CD4-positive, CD25-positive, alpha-beta regulatory T cell (primary cell): ENCODE results near the gene ALG5. TPM values are rescaled to one million over a fixed set of nuclear protein-coding genes. Genes with fewer than 3 reads are reported as not detected.

ENCODE experiments used
- ATAC-seq, 2 donors: fragments of 150-1000 bp; cut with Tn5 transposase; one replicate each; pipeline ENCODE4 v1.10.0; 2021; ENCODE audit warnings: low read depth in 2 of 2, moderate number of reproducible peaks in 2 of 2, moderate library complexity in 1 of 2
- DNase-seq, 3 donors: peaks; one replicate each; pipeline versions ENCODE4 v3.0.0 to v3.0.0-alpha.2; 2012 to 2022; ENCODE audit warnings: mixed read lengths in 1 of 3
- H3K27ac ChIP-seq: one replicate; pipeline ENCODE4 v1.7.0; 2013; ENCODE audit warnings: mild to moderate bottlenecking, low read length; ENCODE audit not compliant: insufficient read depth, poor library complexity, severe bottlenecking
- H3K27me3 ChIP-seq: one replicate; pipeline ENCODE4 v1.7.0; 2013; ENCODE audit warnings: low read length; ENCODE audit not compliant: control insufficient read depth, insufficient read depth
- H3K36me3 ChIP-seq: one replicate; pipeline ENCODE4 v1.7.0; 2013; ENCODE audit warnings: mild to moderate bottlenecking, low read length, moderate library complexity; ENCODE audit not compliant: control insufficient read depth, insufficient read depth
- H3K4me1 ChIP-seq: 2 replicates; pipeline ENCODE4 v1.7.0; 2013; ENCODE audit warnings: mild to moderate bottlenecking, low read length; ENCODE audit not compliant: insufficient read depth, control insufficient read depth, poor library complexity, severe bottlenecking
- H3K4me3 ChIP-seq: one replicate; pipeline ENCODE4 v1.7.0; 2013; ENCODE audit warnings: low read depth, mild to moderate bottlenecking, low read length, moderate library complexity
- H3K9me3 ChIP-seq, 2 experiments: 1 replicate in 1 of 2; 2 replicates in 1 of 2; pipeline ENCODE4 v1.7.0; 2013; ENCODE audit warnings: low read length in 2 of 2, mild to moderate bottlenecking in 1 of 2, moderate library complexity in 1 of 2; ENCODE audit not compliant: control insufficient read depth in 2 of 2
- H3K27ac Mint-ChIP-seq, 3 donors: one replicate each; pipeline ENCODE4 v1.8.0; 2020 to 2022; ENCODE audit warnings: mild to moderate bottlenecking in 3 of 3, mixed read lengths in 3 of 3, moderate library complexity in 2 of 3
- H3K27me3 Mint-ChIP-seq: one replicate; pipeline ENCODE4 v1.8.0; 2022; ENCODE audit warnings: mild to moderate bottlenecking, mixed read lengths
- H3K36me3 Mint-ChIP-seq: one replicate; pipeline ENCODE4 v1.8.0; 2020; ENCODE audit warnings: mixed read lengths
- H3K4me1 Mint-ChIP-seq, 4 donors: one replicate each; pipeline ENCODE4 v1.8.0; 2020 to 2022; ENCODE audit warnings: mixed read lengths in 4 of 4, mild to moderate bottlenecking in 1 of 4
- H3K4me3 Mint-ChIP-seq, 4 donors: one replicate each; pipeline ENCODE4 v1.8.0; 2020 to 2022; ENCODE audit warnings: mild to moderate bottlenecking in 4 of 4, mixed read lengths in 4 of 4, moderate library complexity in 3 of 4
- H3K9me3 Mint-ChIP-seq, 7 donors: one replicate each; pipeline ENCODE4 v1.8.0; 2020 to 2022; ENCODE audit warnings: mixed read lengths in 7 of 7, mild to moderate bottlenecking in 3 of 7, moderate library complexity in 2 of 7
- polyA plus RNA-seq, 4 donors: library from polyadenylated mRNA; unstranded; fragments of 300-500 nt; fragmentation: Illumina TruSeq; gene quantifications; one replicate each; pipeline ENCODE4 v1.2.3, GENCODE V29; 2021
- total RNA-seq: library from RNA; stranded (reverse); gene quantifications from one replicate; pipeline ENCODE4 v1.2.3, GENCODE V29; 2022

Gene ALG5
- total and polyA plus RNA-seq, 5 donors from 2014 or later, result 20.1 to 97.7 (median 76.6) TPM

DNA sequence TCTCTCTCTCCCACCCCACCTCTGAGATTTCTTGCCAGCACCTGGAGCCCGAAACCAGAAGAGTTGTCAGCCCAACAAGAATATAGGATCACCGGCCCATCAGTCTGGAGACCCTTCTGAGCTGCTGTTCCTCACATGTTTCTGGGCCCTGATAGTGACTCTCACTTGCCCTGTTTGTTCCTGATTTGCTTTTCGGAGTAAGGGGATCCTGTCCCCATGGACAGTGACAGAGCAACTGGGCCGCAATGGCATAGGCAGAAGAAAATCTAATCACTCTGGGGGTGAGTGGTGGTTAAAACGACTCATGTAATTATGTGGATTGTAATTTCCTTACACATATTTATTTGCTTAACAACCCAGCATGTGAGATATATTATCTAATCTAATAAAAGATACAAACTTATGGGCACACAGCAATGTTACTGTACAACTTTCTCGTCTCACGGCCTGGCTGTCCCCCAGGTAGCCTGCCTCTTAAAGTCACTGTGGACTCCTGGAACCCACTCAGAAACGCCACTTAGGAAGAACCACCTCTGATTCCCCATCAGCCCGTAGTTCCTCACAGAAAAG lies 78.4 kb downstream of the ALG5 start:
- no peak for ATAC-seq
- no peak overlapping the region for H3K27ac Mint-ChIP-seq

DNA sequence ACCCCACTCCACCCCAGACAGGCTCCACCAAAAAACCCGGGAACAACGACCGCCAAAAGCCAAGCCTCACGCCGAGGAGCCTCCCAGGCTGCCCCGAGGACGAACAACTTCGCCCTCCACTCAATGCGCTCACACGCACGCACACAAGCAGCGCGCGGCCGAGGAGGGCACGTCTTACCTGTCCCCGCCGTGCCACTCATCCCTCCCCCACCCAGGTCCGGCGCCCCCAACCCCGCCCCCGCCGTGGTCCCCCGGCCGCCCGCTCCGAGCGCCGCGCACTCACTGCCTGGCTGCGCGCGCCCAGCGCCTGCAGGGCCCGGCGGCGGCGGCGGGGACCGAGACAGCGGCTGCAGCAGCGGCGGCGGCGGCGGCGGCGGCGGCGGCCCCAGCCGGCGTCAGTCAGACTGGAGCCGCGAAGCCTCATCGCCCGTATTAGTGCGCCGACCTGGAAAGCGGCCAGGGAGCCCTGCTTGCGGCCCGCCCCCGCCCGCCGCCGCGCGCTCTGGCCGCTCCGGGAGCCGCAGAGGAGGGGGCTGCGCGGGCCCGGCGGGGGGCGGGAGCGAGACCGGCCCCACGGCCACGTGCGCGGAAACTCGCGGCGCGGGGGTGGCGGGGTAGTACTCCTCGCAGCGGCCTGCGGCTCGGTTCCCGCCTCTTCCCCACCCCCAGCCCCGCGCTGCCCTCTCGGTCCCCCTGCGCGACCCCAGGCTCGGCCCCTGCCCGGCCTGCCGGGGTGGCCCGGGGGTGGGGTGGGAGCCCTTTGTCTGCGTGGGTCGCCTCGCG lies 79.1 kb downstream of the ALG5 start, which contains the start of gene SMAD9:
Gene SMAD9, minus strand, starts transcription at position 406 of the 783 bp plus-strand sequence. CDS start 40,549 bp downstream, outside the sequence.
- Mint-ChIP-seq H3K27ac (no peak within 1 kb of the TSS), H3K4me1 (peaks cover 0 to 14% (median 0%) of the 10 kb centered on the region in 4 donors), H3K27me3 (peaks cover 71% of the 10 kb centered on the region), H3K36me3 (no peaks in the 10 kb centered on the region), H3K4me3 (peak within 1 kb of the TSS; percentile 29 to 79 (median 62)), H3K9me3 (peaks cover 0 to 3% (median 0%) of the 10 kb centered on the region in 7 donors)
- no peak within 1 kb of the TSS for H3K27ac ChIP-seq
- no peak within 1 kb of the TSS for H3K4me3 ChIP-seq
- no peaks in the 10 kb centered on the region for H3K9me3 ChIP-seq
- H3K36me3 ChIP-seq, result no peaks in the 10 kb centered on the region
- peaks cover 6% of the 10 kb centered on the region for H3K4me1 ChIP-seq
- ATAC-seq (peak; percentile 28 to 42), DNase-seq (peak in 1 of 3 donors; percentile 3)
- H3K27me3 ChIP-seq, result peaks cover 41% of the 10 kb centered on the region

More for the DNA sequence above, 78.4 kb downstream of the ALG5 start:
- H3K9me3 Mint-ChIP-seq, result peaks cover 0 to 3% (median 0%) of the 10 kb centered on the region in 7 donors
- H3K27ac ChIP-seq, result no peak overlapping the region
- peaks cover 0 to 14% (median 0%) of the 10 kb centered on the region in 4 donors for H3K4me1 Mint-ChIP-seq
- H3K4me1 ChIP-seq, result peaks cover 6% of the 10 kb centered on the region
- H3K36me3 Mint-ChIP-seq, result no peaks in the 10 kb centered on the region
- H3K27me3 ChIP-seq, result peaks cover 39% of the 10 kb centered on the region
- peak overlapping the region; percentile 29 to 79 (median 62) for H3K4me3 Mint-ChIP-seq
- no peak overlapping the region for H3K4me3 ChIP-seq
- no peaks in the 10 kb centered on the region for H3K9me3 ChIP-seq
- peaks cover 67% of the 10 kb centered on the region for H3K27me3 Mint-ChIP-seq
- H3K36me3 ChIP-seq, result no peaks in the 10 kb centered on the region
- DNase-seq, result no peak

DNA sequence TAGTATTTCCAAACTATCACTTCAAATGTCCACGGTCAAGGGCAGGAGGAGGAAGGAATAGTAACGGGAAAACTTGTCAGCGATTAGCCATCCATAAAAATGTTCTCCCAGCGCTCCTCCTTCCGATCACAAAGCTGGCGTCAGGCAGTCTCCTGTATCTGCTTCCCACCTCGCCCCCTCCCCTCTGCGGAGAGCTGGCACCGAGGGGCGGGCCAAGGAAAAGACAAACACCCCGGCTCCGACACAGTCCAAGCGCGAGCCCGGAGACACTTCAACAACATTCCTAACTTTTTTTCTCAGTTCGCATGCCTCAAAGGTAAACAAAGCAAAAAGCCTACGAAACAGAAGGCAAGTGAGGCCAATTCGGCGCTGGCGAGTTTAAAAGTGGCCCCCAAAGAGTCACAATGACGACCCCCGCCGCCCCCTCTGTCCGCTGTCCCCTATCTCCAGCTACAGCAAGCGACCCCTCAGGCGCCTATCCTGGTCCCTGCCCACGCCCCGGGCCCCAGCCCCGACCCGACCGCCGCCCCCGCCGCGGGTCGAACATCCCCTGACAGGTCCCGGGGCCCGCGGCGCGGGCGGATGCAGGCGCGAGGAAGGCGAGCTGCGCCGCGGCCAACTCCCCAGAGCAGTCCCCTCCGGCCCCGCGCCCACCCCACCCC lies 79.8 kb downstream of the ALG5 start:
- Histone ChIP-seq H3K4me1 (peaks cover 6% of the 10 kb centered on the region), H3K4me3 (no peak overlapping the region), H3K36me3 (no peaks in the 10 kb centered on the region), H3K27me3 (peaks cover 43% of the 10 kb centered on the region), H3K9me3 (no peaks in the 10 kb centered on the region), H3K27ac (no peak overlapping the region)
- no peak overlapping the region for H3K27ac Mint-ChIP-seq
- peaks cover 70% of the 10 kb centered on the region for H3K27me3 Mint-ChIP-seq
- peaks cover 0 to 3% (median 0%) of the 10 kb centered on the region in 7 donors for H3K9me3 Mint-ChIP-seq
- peak overlapping the region in 2 of 4 donors; percentile 24 to 49 for H3K4me3 Mint-ChIP-seq
- H3K36me3 Mint-ChIP-seq, result no peaks in the 10 kb centered on the region
- DNase-seq, result peak in 1 of 3 donors; percentile 2
- ATAC-seq, result no peak
- H3K4me1 Mint-ChIP-seq, result peaks cover 0 to 14% (median 0%) of the 10 kb centered on the region in 4 donors

DNA sequence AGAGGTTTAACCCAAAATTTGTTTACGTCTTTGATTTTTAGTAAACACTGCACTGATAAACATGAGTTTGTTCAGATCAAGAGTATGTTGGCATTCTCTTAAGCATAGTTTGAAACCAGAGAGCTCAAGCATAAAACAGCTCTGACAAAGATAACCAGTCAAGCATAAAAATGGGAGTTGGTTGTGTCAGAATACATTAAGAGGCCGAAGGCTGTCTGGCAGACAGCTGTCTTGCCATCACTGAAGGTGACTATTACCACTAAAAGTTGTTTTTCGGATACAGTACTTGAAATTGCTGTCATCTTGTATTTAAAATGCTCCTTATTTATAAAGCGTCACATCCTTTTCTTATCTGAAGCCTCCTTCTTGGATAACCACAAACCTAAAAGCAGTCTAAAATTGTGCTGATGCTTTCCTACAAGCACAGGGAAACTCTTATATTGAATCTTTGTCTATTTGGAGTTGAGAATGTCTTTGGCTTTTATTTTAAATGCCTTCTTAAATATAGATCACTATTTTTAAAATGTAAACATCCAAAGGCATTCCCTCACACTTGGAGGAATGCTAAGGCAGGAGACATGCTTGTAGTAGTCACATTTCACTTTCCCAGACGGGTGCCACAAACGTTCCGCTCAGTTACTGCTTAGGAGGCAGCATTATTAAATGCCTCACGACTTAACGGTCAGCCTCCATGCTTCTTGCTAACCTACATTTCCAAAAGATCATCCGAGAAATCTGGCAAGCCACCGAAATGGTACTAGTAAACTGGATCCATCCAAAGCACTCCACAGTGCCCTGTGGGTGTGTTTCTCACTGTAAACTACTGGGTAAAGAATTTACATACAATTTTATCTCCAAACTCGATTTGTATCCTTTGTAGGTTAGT lies 80.7 kb downstream of the ALG5 start:
- H3K27ac ChIP-seq, result no peak overlapping the region
- Mint-ChIP-seq H3K36me3 (no peaks in the 10 kb centered on the region), H3K4me3 (peak overlapping the region in 2 of 4 donors; percentile 42 to 49), H3K27ac (no peak overlapping the region), H3K27me3 (peaks cover 66% of the 10 kb centered on the region), H3K4me1 (peaks cover 0 to 14% (median 0%) of the 10 kb centered on the region in 4 donors), H3K9me3 (peaks cover 0 to 3% (median 0%) of the 10 kb centered on the region in 7 donors)
- H3K9me3 ChIP-seq, result no peaks in the 10 kb centered on the region
- DNase-seq (no peak), ATAC-seq (no peak)
- H3K4me1 ChIP-seq, result peaks cover 6% of the 10 kb centered on the region
- H3K27me3 ChIP-seq, result peaks cover 44% of the 10 kb centered on the region
- H3K36me3 ChIP-seq, result no peaks in the 10 kb centered on the region
- no peak overlapping the region for H3K4me3 ChIP-seq

DNA sequence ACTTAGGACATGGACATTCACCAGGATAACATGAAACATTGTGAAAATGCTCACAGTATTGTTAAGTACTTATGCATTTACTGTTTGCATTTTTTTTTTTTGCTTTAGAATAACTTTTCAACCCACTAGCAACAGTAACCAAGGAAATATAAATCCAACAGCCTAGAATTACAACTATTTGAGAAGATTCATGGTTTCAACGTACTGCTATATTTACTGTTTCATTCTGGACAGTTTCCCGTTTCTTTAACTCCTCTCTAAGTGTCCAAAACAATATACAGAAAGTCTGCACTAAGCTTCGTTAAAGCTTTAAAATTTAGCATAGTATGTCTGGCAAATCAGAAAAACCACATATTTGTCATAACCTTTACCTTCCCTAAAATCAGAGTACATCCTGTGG lies 81.8 kb downstream of the ALG5 start:
- DNase-seq, result no peak
- peaks cover 0 to 14% (median 0%) of the 10 kb centered on the region in 4 donors for H3K4me1 Mint-ChIP-seq
- peak overlapping the region in 1 of 4 donors; percentile 21 for H3K4me3 Mint-ChIP-seq
- peaks cover 44% of the 10 kb centered on the region for H3K27me3 ChIP-seq
- H3K36me3 Mint-ChIP-seq, result no peaks in the 10 kb centered on the region
- no peaks in the 10 kb centered on the region for H3K9me3 ChIP-seq
- peaks cover 64% of the 10 kb centered on the region for H3K27me3 Mint-ChIP-seq
- no peak overlapping the region for H3K27ac Mint-ChIP-seq
- ATAC-seq, result no peak
- H3K4me1 ChIP-seq, result peaks cover 6% of the 10 kb centered on the region
- no peak overlapping the region for H3K27ac ChIP-seq
- H3K36me3 ChIP-seq, result no peaks in the 10 kb centered on the region
- H3K4me3 ChIP-seq, result no peak overlapping the region
- H3K9me3 Mint-ChIP-seq, result peaks cover 0 to 3% (median 0%) of the 10 kb centered on the region in 7 donors

DNA sequence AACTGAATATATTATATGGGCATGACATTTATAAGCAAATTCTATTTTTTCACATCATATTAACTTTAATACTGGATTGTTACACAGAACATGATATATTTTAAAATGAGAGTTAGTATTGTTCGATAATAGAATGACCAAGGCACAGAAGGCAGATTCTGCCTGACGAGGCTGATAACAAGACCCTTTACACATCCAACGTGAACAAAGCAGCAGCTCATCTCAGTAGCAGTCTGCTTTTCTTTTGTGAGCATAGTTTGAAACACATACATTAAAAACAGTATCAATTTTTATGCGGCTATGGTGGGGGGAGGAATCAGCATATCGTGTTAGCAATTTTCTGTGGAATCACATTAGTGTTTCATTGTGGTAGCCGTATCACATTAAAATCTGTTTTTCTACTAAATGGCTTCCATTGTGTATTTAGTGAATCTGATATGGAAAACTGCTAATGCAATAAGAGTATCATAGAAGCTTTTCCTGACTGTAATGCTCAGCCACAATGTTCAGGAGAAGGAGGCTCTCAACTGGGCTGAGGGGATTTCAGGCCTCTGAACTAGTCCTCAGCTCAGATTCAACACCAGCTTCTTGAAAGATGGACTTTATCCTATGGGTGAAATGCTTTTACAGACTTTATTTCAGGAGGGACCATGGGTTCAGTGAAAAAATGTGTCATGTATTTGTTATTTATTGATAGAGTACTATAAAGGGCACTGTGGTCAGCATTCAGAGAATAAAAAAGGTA lies 83.1 kb downstream of the ALG5 start:
- Histone ChIP-seq H3K36me3 (no peaks in the 10 kb centered on the region), H3K27ac (no peak overlapping the region), H3K27me3 (peaks cover 35% of the 10 kb centered on the region), H3K4me1 (peaks cover 6% of the 10 kb centered on the region), H3K4me3 (no peak overlapping the region), H3K9me3 (no peaks in the 10 kb centered on the region)
- Mint-ChIP-seq H3K36me3 (no peaks in the 10 kb centered on the region), H3K4me1 (peaks cover 0 to 14% (median 0%) of the 10 kb centered on the region in 4 donors), H3K9me3 (peaks cover 0 to 3% (median 0%) of the 10 kb centered on the region in 7 donors), H3K27ac (no peak overlapping the region), H3K27me3 (peaks cover 56% of the 10 kb centered on the region), H3K4me3 (no peak overlapping the region)
- no peak for ATAC-seq
- no peak for DNase-seq
